GM21723 (cell line): ENCODE data around the gene DNAJB2.

Source experiments
- ATAC-seq: cut with Tn5 transposase; IDR thresholded peaks from one replicate; pipeline ENCODE4 v1.9.1; 2021; ENCODE audit warnings: mild to moderate bottlenecking, moderate library complexity; ENCODE audit not compliant: unreplicated experiment

DNAJB2 gene

DNA sequence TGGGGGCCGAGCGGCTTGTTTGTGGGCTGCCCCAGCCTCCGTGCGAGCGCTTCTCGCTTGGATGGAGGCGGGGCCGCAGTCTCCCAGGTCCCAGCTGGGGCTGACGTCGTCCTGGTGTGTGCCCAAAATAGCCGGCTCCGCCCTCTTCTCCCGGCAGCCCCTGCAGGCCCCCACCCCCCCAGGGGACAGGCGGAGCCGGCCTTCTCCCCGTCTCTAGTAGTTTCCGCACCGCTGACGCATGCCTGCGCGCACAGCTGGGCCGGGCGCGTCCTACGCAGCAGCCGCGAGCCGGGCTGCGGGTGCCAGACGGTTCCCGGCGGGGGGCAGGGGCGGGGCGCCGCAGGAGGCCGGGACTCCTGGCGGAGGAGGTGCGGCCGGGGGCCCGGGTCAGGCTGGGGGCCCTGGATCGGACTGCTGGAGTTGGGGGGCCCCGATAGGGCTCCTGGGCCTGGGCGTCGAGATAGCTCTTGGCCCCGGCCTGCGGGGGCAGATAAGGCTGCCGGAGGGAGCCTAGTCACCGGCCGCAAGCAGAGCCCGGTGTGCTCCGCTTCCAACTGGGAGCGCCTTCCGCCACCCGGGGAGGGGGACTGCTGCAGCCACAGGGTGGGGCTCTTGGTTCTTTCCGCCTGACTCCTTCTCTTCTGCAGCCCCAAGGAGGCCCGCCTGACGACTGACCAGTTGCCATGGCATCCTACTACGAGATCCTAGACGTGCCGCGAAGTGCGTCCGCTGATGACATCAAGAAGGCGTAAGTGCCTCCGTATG, at the start of gene DNAJB2:
DNAJB2 (plus strand) TSS at position 216 of the 765 bp plus-strand sequence; CDS start at position 684, 468 bp downstream.
- ATAC-seq, result peak; percentile 88

DNA sequence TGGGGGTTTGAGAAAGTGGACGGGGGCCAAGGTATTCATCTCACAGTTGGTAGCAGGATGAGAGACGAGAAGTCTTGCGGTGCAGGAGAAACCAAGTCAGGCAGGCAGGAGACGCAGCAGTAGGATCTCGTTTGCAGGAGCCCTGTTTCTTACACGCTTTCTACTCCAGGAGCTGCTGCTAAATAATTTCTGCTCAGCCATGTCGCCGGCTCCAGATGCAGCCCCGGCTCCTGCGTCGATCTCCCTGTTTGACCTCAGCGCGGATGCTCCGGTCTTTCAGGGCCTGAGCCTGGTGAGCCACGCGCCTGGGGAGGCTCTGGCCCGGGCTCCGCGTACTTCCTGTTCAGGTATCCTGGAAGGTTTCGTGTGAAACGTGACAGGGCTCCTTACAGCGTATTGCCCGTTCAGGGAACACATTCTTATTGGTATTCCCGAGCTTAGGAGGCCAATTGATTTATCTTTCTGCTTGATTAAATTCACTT, 49.1 kb upstream of the DNAJB2 start:
- ATAC-seq, result peak; percentile 26

DNA sequence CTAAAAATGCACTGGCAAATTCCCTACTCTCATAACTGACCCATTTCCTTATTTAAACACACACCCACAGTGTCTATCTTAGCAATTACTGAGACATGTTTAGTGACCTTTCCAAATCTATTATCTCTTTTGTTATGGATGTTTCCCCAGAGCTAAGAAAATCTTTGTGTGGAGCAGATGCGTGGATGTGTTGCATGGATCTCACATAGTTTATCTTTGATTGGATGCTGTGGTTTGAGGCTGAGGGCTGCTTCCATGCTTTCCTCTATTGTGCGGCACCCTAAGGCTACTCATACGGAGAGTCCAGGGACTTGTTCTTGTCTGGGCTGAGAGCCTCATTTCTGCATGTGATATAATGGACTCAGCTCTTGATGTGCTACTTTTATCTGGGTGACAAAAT, 44.8 kb upstream of the DNAJB2 start:
- no peak for ATAC-seq

DNA sequence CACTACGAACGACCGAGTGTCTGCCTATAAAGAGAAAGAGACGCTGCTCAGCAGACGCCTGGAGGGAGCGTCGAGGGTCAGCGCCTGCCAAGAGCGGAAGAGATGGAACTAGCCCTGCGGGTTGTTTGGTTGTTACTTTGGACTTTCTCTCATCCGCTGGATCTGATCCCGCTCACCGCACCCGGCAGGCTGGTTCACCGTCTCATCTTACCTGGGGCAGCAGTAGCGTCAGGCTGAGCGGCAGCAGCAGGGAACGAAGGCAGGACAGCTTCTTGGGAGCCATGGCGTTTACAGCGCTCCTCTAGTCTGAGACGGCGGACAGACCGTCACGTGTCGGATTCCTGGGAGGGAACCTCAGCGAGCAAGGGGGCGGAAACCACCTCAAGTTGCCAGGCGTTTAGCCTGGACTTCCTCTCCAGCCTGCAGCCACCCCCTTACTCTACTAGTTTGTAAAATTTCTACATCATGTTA, 35.8 kb upstream of the DNAJB2 start:
- no peak for ATAC-seq

DNA sequence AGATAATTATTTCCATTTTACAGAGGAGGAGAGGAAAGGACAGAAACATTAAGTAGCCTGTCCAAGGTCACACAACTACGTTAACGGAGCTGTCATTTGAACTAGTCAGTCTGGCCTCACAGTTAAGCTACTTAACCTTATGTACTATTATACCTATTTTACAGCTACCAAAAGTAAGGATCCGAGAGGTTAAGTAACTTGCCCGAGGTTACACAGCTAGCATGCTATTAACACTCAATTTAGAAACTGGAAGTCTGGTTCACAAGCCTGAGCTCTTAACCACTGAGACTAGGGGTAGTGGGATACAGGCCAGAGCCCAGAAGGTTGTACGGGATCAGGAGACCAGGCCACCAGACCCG, 34.4 kb upstream of the DNAJB2 start:
- ATAC-seq, result no peak

DNA sequence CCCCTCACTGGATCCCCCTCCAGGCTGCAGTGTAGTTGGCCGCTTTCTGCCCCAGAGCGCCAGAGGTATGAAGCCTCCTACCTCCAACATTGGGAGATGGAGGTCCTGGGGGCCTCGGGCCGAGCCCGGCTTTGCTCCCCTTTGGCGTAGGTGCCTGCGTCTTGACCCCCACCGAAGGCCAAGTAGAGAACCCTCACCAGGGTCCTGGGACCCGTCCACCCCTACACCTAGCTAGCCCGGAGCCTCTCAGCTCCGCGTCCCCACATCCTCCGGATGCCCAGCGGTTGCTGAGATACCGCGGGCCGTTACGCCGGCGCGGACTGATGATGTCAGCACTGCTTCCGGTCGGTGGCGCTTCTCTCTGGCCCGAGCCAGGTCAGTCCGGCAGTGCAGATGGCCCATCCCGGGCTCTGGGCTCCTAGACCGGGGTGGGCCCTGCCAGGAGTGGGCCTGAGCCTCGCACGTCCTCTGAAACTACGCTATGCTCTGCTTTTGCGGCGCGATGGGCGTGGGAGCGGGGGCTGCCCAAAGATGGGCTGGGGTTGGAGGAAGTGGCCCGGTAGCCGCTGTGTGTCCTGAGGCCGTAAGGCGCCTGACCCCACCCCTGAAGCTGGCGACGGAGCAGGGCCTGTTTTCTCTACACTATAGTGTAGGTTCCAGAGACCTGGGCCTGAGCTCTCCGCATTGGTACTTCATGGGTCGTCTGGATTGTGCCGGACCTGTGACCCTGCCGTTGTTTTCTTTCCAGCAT, 33.8 kb upstream of the DNAJB2 start, which contains the start of the genes GLB1L and STK16:
GLB1L (minus strand) TSS at position 297 of the 751 bp plus-strand sequence. CDS start 1,871 bp downstream, outside the sequence.
STK16 (plus strand) TSS at position 332 of the 751 bp plus-strand sequence. CDS start 521 bp downstream, outside the sequence.
- peak; percentile 77 for ATAC-seq

DNA sequence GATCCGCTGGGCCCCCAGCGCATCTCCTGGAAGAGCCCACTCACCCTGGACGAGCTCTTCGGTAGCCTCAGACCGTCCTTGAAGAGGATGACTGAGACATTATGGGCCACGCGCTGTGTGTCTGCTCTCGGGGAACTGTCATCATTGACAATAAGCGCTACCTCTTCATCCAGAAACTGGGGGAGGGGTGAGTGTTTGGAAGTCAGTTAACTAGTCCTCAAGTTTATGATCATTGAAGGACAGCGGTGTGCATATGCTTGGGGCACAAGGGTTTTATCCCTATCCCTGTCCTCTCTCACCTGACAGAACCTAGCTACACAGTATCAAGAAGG, 33.3 kb upstream of the DNAJB2 start:
- no peak for ATAC-seq

DNA sequence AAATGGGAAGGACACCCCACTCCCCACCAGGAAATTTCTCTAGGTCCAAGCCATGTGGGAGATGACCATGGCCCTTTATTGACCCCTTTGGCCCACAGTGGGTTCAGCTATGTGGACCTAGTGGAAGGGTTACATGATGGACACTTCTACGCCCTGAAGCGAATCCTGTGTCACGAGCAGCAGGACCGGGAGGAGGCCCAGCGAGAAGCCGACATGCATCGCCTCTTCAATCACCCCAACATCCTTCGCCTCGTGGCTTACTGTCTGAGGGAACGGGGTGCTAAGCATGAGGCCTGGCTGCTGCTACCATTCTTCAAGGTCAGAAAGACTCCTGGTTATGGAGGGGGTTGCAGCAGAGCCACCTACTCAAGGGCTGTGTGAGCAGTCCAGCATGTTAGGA, 32.6 kb upstream of the DNAJB2 start:
- ATAC-seq, result no peak

DNA sequence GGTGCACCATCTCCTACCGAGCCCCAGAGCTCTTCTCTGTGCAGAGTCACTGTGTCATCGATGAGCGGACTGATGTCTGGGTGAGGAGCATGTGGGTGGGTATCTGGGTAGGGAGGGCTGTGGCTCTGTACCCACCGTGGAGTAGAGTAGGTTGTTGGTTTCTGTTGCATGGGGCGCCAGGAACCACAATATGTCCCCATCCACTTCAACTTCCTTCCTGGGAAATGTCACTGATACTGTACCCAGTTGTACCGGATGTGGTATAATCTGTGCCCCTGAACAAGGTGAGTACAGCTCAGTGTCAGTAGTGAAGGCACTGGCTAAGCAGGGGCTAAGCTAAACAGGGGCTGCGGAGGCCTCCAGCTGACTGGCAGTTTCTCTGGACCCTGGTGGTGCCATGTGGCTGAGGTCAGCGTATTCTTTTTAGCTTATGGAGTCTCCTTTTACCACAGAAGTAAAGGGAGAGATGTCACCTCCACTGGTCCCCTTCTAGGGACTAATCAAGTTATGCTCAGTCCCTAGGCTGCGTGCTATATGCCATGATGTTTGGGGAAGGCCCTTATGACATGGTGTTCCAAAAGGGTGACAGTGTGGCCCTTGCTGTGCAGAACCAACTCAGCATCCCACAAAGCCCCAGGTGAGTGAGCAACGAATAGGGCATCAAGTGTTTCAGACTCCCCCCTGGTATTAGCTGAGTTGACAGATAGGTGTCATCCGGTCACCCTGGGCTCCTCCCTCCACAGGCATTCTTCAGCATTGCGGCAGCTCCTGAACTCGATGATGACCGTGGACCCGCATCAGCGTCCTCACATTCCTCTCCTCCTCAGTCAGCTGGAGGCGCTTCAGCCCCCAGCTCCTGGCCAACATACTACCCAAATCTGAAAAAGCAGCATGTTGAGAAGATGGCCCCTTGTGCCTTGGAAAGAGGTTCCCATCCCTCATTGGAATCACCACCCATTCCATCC, 31.2 kb upstream of the DNAJB2 start:
- ATAC-seq, result no peak

DNA sequence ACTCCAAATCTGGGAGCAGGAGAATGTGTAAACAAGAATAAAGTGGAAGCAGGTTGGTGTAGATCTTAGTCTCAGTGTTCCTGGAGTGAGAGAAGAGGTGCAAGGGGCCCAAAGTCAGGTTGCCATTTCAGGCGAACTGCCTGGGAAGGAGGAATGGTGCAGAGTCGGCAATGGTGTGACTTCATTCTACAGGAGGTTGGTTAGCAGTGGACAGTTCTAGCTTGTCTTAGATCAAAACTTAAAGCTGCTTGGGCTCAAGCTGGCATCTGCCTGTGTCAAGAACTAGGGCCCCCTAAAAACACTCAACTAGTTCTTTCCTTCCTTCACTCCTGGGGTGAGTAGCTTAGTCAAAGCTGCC, 30.3 kb upstream of the DNAJB2 start:
- ATAC-seq, result no peak

DNA sequence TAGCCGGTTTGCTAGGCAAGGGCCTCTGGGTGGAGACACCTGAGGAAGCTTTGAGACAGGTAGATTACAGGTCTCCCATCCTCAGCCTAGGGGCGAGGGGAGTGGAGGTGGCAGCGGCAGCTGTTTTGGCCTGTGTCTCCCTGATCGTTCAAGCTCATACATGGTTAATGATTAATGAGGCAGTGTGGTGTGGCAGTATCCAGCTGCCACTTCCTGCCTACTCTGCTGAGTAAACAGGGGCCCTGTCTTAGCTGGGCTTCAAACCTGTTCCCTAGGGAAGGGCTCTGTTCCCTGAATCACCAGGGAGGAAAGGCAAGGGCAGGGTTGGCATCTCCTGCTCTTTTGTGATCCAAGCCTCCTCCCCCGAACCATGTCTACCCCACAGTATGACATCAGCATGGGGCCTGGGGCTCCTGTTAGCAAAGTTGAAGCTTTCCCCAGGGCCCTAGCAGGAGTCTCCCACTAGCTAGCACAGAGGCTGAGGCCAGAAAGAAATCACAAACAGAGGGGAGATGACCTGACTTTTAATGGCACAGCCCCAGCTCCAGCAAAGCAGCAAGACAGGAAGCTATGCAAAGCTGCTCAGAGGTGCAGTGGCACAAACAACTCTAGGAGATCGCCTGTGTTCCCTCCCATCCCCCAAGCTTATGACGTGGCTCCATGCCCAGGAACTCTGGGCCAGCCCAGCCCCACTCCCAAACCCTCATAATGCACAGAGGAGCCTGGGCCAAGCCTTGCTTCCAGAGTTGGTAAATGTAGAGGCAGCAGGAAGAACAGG, 29.8 kb upstream of the DNAJB2 start:
- peak; percentile 27 for ATAC-seq

DNA sequence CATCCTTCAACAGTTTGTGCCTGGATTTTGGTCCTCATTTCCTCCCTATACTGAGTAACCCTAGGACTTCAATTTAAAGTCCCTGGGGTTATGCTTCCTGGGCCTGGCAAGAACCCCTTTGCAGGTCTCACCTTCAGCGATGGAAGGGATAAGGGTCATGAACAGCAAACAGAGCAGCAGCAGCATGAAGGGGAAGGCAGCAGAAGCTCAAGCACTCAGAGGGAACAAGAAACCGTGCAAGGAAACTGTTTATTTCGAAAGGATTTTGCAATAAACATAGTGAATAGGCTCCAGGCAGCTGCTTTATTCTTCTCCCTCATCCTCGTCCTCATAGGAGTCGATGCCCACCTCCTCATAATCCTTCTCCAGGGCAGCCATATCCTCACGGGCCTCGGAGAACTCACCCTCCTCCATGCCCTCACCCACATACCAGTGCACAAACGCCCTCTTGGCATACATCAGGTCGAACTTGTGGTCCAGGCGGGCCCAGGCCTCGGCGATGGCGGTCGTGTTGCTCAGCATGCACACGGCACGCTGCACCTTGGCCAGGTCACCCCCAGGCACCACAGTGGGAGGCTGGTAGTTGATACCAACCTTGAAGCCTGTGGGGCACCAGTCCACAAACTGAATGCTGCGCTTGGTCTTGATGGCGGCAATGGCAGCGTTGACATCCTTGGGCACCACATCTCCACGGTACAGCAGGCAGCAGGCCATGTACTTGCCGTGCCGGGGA, 29.0 kb upstream of the DNAJB2 start:
- ATAC-seq, result no peak

DNA sequence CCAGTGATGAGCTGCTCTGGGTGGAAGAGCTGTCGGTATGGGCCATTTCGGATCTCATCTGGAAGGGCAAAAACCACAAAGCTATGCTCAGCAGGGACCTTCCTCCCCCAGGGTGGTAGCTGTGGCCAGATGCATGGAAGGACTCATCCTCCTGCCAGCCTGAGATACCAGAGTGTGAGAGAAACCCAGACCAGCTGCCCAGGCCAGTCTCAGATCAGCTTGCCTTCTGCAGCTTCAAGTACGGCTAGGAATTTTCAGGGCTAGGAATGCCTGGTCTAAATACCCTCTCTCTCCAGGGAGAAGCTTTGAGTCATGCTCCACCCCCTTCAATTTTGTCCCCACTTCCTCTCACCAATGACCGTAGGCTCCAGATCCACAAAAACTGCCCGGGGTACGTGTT, 27.5 kb upstream of the DNAJB2 start:
- ATAC-seq, result no peak

DNA sequence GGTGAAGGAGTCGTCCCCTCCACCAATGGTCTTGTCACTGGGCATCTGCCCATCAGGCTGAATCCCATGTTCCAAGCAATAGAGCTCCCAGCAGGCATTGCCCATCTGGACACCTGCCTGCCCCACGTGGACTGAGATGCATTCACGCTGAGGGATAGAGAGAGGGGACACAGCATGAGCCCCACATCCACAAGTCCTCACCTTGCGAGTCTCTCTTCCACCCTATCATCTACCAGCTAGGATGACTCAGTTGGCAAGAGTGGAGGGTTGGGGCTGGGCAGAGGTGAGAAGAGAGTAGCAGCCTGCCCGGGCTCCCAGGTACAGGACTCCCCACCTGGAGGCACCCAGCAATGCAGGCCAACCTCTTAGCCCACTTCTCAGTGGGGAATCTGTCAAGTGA, 27.1 kb upstream of the DNAJB2 start:
- ATAC-seq, result no peak

DNA sequence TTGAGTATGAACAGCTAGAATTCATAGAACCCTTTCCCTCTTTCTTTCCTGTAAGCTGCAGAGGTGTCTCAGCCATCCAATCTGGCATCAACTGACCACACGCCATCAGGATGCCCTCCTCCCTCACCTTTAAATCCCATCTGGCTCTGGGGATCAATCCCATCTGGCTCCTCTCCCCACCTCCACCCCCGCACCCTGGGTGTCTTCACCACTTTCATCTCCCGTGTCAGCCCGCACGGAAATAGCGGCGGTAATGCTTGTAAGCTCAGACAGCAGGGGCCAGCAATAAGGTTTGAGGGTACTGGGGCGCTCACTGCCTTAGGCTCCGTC, 26.6 kb upstream of the DNAJB2 start:
- no peak for ATAC-seq

DNA sequence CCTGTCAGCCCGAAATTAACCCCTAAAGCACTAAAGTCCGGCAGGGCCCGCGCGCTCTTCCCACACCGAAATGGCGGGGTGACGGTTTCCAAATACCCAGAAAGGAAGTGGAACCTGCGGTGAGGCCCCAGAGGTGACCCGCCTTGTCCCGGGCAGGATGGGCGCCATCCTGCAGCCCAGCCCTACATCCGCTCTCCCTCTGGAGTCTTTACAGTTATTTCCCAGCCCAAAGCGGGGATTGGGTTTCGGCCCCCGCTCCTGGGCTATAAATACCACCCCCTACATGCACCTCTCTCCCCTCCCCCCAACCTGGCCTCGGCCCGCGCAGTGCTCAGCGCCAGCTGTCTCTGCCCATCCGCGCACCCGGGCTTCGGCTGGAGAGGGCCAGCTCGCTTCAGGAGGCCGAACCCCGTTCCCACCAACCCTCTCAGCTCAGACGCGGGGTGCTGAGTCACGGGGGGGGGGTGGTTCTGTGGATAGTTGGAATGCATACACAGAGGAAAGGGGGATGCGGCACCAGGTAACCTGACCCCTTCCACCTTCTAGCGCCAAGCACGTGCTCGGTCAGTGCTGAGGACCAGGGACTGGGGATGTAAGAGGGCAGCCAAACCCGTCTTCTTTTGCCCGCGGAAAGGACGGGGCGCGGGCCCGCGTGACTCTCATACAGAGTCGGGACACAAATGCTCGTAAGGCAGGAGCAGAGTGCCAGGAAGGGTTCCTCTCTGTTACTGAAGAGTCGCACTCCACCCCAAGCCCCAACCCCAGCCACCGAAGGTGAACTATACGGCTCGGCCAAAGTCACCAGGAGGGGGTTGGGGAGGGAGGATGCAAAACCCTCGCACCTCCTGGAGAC, 26.0 kb upstream of the DNAJB2 start, which contains the start of gene TUBA4B:
TUBA4B (plus strand) TSS at position 344 of the 853 bp plus-strand sequence; CDS start at position 509, 165 bp downstream.
- peak; percentile 12 for ATAC-seq

DNA sequence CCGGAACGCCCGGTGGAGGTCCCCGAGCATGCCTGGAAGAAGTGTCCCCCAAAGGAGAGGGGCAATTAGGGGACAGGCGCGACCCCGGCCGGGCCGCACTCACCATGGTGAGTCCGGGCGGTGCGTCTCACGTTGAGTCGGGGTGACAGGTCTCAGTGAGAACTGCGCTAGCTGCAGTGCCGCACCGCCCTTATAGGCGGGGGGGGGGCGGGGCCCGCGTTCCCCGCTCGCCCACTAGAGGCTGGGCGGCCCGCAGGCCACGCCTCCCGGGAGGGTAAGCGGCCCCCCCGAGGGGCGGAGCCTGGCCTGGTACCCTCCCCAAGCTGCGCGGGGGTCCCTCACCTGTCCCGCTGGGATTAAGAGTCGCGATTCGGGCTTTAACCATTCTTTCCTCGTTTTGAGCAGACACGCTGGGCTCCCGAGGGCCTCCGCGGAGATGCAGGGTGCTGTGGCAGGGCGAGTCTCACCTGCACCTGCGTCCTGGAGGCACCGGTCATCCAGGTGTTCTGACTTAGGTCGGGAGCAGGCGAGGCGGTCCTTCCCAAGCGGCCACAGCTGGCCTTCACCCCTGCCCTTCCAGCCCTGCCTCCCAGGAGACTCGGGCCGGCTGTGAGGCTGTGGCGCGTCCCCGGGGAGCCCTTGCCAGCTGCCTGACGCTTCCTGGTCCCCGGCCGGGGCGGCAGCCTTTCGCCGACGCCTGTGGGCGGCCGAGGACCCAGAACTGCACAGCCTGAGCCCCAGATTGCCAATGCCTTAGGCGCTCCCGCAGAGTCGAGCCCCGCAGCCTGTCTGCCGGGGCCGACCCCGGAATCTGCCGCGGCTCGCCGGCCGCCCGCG, 25.2 kb upstream of the DNAJB2 start, which contains the start of gene TUBA4A:
TUBA4A (minus strand) TSS at position 166 of the 837 bp plus-strand sequence; CDS start at position 106, 60 bp downstream.
- ATAC-seq, result peak; percentile 55
